HG03103 (cell line): ENCODE data around the gene TEX35.

ENCODE experiments used
- ATAC-seq: cut with Tn5 transposase; IDR thresholded peaks from one replicate; pipeline ENCODE4 v1.9.1; 2021; ENCODE audit warnings: low read depth; ENCODE audit not compliant: unreplicated experiment

The TEX35 gene

DNA sequence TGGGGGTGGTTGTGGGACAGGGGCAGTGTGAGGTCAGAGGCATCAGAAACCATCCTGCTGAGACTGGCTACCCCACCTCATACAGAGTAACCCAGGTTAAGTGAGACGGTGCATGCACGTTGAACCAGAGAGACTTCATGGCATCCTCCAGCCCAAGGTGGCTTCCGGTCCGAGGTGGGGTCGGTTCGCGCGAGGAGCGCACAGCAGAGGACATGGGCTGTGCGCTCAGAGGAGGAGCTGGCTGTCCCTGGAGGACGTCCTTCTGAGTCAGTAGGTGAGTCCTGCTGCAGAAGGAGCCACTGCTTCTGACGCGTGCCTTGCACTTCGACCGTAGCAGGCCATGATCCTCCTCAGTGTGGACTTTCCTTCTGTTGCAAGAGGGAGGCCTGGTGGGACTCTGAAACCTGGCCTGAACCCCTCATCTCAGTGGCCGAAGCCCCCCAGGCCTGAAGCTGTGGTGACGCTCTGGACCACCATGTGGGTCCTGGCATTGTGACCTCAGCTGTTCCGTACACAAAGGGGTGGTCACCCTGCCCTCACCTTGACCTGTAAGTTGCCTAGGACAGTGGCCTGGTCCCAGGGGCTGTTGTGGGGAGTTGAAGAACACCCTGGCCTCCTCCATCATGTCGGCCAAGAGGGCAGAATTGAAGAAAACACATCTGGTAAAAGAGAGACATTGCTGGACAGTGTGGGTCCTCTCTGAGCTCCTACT lies at the start of gene TEX35:
Gene TEX35, plus strand, starts transcription at position 544 of the 712 bp plus-strand sequence. Its CDS starts 80 bp downstream, at position 624.
- ATAC-seq: no peak

DNA sequence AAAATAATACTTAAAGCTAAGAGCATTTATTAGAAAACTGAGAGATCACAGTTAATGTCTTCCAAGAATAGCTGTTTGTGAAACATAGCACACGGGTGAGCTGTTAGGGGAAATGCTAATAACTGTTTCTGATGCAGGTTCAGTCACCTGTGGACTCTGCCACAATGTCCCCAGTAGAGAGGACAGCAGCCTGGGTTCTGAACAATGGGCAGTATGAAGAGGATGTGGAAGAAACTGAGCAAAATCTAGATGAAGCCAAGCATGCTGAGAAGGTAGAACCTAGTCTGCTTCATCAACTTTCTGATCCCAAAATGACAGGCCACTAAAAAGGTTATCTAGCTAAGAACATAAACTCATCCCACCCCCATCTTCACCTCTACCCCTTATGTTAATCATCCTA lies 48.8 kb upstream of the TEX35 start:
- ATAC-seq: no peak

DNA sequence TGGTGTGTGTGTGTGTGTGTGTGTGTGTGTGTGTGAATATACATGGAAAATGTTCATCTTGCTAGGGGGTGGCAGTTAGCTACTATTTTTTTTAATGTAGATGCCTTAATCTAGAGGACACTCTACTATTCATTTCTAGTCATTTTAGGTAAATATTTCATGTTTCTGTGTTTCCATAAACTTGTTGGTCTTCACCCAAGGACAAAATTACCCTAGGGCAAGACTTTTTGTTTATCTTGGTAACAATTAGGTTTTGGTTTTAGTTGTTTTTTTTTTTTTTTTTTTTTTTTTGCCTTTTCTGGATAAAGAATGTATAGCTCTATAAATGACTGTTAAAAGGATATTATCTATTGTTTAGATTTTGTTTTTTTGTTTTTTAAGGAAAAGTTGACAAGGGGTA lies 48.3 kb upstream of the TEX35 start:
- no peak for ATAC-seq

DNA sequence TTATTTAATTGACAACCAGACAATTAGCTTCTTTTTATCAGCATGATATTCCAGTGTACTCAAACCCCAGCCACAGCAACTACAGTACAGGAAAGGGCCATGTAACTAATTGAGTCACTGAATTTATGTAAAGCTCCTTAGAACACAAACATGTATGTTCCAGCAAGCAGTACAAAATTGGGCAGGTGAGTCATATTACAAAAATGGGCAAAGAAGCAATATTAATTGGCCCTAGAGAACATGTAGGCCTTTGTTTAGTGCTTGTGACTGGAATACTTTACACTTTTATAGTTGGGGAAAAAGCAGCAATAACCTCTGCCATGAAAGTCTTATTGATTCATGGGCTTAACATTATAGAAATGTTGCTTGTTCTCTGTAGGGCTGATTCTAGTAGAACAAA lies 47.9 kb upstream of the TEX35 start:
- no peak for ATAC-seq

DNA sequence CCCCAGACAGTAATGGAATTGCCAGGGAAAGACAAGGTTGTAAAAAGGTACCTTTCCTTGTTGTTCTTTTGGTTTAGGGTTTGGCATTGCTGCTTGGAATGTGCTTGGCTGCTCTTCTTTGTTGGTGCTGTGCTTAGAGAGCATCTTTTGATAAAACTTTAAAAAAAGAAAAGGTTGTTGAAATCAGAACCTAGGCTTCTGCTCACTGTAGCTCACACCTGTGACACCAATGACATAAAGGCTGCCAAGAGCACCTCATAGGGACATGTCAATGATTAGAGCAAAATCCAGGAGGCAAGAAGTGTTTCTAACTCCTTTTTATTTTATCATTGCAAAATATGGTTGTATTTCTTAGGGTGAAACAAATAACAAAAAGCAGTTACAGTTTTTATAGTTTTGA lies 45.1 kb upstream of the TEX35 start:
- no peak for ATAC-seq

GRCh38 chr1:178470411-178470960 lies 42.4 kb upstream of the TEX35 start:
- no peak for ATAC-seq

GRCh38 chr1:178472531-178472930 lies 40.4 kb upstream of the TEX35 start:
- no peak for ATAC-seq

GRCh38 chr1:178477373-178477772 lies 35.5 kb upstream of the TEX35 start:
- ATAC-seq: no peak

DNA sequence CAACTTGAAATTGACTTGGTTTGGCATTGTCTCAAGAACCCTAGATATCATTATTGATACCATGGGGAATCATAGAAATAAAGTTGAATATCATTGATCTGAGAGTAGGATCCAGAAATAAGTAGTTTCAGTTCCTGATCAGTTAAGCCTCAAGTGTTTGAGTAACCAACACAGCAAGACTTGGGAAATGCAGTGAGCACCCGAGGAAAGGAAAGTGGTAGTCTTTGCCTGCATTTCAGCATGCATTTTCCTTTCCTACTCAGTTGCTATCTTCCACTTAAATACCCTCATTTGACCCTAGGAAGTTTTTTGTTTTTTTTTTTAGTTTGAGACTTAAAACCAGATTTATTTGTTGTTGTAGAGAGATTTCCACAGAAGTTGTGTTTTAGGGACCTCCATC lies 35.1 kb upstream of the TEX35 start:
- no peak for ATAC-seq

GRCh38 chr1:178483251-178483957 lies 29.5 kb upstream of the TEX35 start:
- no peak for ATAC-seq

GRCh38 chr1:178484698-178485225 lies 28.1 kb upstream of the TEX35 start:
- ATAC-seq: no peak

GRCh38 chr1:178485541-178485981 lies 27.3 kb upstream of the TEX35 start:
- ATAC-seq: no peak

- no peak for ATAC-seq
Measured at GRCh38 chr1:178486100-178487069, 26.5 kb upstream of the TEX35 start.

- ATAC-seq: no peak
Measured at GRCh38 chr1:178487070-178487615, 25.8 kb upstream of the TEX35 start.

DNA sequence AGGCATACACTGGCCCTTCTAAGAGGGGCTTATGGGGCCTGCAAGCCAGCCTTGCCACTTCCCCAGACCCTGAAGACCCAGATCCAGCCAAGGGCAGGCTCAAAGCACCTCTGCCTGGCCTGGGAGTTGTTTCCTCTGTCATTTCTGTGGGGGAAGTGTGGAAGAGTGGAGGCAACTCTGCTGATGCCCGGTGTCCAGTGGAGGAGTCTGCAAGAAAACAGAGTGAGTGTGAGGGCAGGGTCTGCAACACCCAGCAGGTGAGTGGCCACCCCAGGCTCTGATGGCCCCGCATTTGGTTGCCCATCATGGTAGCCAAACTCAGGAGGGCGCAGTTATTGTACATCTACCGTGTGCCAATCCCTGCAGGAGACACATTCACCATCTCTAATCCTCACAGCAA lies 24.5 kb upstream of the TEX35 start:
- no peak for ATAC-seq

- no peak for ATAC-seq
Measured at GRCh38 chr1:178489399-178489798, 23.5 kb upstream of the TEX35 start.

DNA sequence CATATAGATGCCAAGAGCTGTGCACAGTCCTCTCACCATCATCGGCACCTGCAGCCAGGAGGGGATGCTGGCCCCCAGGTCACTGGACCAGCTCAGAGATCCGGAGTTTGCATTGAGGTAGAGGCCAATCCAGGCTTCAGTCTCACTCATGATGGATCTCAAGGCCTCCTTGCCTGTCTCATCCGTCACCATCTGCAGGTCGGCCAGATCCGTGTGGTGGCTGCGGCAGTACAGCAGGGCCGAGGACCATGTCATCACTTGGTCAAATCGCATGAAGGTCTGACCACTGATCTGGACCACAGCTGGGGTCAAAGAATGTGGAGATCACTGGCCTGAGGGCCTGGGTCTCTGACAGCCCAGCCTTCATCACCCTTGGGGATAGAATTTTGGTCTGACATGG lies 22.8 kb upstream of the TEX35 start:
- ATAC-seq: no peak

- no peak for ATAC-seq
Measured at GRCh38 chr1:178490967-178491366, 21.9 kb upstream of the TEX35 start.

- no peak for ATAC-seq
Measured at GRCh38 chr1:178491721-178492120, 21.2 kb upstream of the TEX35 start.

- ATAC-seq: no peak
Measured at GRCh38 chr1:178492341-178492740, 20.6 kb upstream of the TEX35 start.
